SK-N-SH (cell line): ENCODE results near the gene ZNF74.
"Not testable (repeated sequence)": the region's sequence is repeated elsewhere in the genome, so short reads cannot be mapped to it uniquely, and the experiment has no call there.

ENCODE experiments used
- EP300 ChIP-seq, 2 experiments: IDR thresholded peaks; 2 replicates each; pipeline versions ENCODE4 v1.4.0 to v1.6.1; 2012; ENCODE audit warnings: borderline replicate concordance in 1 of 2, low read depth in 1 of 2, low read length in 1 of 2
- TAF1 ChIP-seq: IDR thresholded peaks from 2 replicates; pipeline ENCODE4 v1.6.1; 2012; ENCODE audit warnings: low read depth, mild to moderate bottlenecking, low read length, moderate library complexity, borderline replicate concordance
- TF ChIP-seq, protein P1 (sequence below): fragments of 200-600 bp; sonication (generic); IDR thresholded peaks from 2 replicates; pipeline ENCODE4 v1.6.1; 2017; ENCODE audit warnings: antibody characterized with exemption, mild to moderate bottlenecking, moderate library complexity

DNA sequence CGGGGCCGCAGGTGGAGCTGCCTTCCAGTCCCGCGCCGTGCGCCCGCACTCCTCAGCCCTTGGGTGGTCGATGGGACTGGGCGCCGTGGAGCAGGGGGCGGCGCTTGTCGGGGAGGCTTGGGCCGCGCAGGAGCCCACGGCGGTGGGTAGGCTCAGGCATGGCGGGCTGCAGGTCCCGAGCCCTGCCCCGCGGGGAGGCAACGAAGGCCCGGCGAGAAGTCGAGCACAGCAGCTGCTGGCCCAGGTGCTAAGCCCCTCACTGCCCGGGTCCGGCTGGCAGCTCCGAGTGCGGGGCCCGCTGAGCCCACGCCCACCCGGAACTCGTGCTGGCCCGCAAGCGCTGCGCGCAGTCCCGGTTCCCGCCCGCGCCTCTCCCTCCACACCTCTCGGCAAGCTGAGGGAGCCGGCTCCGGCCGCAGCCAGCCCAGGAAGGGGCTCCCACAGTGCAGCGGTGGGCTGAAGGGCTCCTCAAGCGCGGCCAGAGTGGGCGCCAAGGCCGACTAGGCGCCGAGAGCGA is 1.5 kb upstream of the ZNF74 start:
- TF ChIP-seq TAF1; EP300 (IDR thresholded peaks at IDR 0.05; ENCODE audit: borderline replicate concordance in 1 of 2, low read depth in 1 of 2, low read length in 1 of 2): not testable (repeated sequence)
- TF ChIP-seq, protein P1, sequence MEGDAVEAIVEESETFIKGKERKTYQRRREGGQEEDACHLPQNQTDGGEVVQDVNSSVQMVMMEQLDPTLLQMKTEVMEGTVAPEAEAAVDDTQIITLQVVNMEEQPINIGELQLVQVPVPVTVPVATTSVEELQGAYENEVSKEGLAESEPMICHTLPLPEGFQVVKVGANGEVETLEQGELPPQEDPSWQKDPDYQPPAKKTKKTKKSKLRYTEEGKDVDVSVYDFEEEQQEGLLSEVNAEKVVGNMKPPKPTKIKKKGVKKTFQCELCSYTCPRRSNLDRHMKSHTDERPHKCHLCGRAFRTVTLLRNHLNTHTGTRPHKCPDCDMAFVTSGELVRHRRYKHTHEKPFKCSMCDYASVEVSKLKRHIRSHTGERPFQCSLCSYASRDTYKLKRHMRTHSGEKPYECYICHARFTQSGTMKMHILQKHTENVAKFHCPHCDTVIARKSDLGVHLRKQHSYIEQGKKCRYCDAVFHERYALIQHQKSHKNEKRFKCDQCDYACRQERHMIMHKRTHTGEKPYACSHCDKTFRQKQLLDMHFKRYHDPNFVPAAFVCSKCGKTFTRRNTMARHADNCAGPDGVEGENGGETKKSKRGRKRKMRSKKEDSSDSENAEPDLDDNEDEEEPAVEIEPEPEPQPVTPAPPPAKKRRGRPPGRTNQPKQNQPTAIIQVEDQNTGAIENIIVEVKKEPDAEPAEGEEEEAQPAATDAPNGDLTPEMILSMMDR: not testable (repeated sequence)
